DOHH2 (cell line): ENCODE data around the gene TASP1.

ENCODE experiments used
- CTCF ChIP-seq: fragments of 200-600 bp; sonication (generic); IDR thresholded peaks from one replicate; pipeline ENCODE4 v1.5.1; 2014; ENCODE audit warnings: antibody characterized with exemption, mild to moderate bottlenecking, low read depth, low read length; ENCODE audit not compliant: poor library complexity, severe bottlenecking
- EZH2phosphoT487 ChIP-seq: fragments of 200-600 bp; sonication (generic); IDR thresholded peaks from 2 replicates; pipeline ENCODE4 v1.6.1; 2017; ENCODE audit warnings: borderline replicate concordance, mild to moderate bottlenecking, antibody characterized with exemption, low read length, moderate library complexity, mixed read lengths

GRCh38 chr20:13422637-13423036 lies 216.1 kb downstream of the TASP1 start:
- no peak for TF ChIP-seq CTCF
- TF ChIP-seq EZH2phosphoT487, result no peak
